HG02885 (cell line): Measurements from ENCODE around the gene ABCB8.

ENCODE experiments used
- ATAC-seq: cut with Tn5 transposase; IDR thresholded peaks from one replicate; pipeline ENCODE4 v1.9.1; 2021; ENCODE audit warnings: mild to moderate bottlenecking; ENCODE audit not compliant: unreplicated experiment, poor library complexity

Gene ABCB8

GRCh38 chr7:151095123-151095797 is 67.0 kb downstream of the ABCB8 start:
- no peak for ATAC-seq

DNA sequence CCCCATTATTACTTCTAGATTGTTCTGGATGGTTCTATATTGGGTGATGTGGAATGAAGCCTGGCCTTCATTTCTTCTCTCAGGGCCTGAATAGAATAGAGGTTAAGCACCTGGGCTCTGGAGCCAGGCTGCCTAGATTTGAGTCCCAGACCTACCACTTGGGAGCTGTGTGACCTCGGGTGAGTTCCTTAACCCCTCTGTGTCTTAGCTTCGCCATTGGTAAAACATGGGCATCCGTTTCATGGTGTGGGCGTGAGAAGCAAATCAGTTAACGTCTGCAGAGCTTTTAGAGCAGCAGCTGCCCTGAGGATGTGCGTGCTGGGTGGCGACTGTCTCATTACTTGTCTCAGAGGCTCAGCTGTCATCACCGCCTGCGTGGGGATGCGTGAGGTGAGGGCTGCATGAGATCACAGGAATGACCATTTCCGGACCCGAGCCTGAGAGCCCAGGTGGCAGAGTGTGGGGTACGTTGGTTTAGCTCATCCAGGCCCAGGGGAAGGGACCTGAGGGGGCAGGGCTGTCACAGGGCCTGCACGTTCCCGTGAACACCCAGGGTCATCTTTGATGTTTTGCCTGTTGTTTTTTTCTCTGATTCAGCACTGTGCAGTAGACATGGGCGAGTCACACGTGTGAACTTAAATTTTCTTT is 67.7 kb downstream of the ABCB8 start:
- no peak for ATAC-seq
